Measurements from ENCODE around the gene IRX4.

IRX4 gene

GRCh38 chr5:1882337-1883119, at the start of gene IRX4:
IRX4 (minus strand) TSS chr5:1882925; CDS start chr5:1882647, 278 bp downstream.
- DNase-seq (ENCODE audit: low read depth): no peak

DNA sequence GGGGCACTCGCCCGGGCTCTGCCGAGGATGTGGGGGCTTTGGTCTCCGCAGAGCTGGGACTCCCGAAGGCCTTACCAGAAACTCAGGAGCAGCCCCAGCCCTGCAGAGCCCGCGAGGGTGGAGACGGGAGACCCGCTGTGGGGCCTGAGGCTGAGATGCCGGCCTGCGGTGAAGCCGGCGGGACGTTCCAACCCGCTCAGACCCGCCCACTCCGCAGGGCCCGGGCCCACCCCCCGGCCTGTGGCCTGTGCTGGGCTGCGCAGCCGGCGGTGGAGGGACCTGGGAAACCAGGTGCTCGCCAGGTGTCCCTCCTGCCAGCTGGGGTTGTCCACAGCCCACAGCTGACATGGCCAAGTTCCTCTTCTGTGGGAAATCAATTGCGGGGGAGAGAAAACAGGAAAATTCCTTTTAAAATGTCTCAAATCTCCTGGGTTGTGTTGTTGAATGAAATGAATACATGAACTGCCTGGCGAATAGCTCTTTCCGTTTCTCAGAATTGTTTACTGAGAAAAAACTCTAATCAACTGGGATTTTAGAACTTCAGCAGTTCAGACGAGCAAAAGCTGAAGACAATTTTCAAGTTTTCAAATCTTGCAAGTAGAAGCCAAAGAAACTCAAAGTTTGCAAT, 49.0 kb upstream of the IRX4 start:
- no peak for DNase-seq (ENCODE audit: low read depth)

DNA sequence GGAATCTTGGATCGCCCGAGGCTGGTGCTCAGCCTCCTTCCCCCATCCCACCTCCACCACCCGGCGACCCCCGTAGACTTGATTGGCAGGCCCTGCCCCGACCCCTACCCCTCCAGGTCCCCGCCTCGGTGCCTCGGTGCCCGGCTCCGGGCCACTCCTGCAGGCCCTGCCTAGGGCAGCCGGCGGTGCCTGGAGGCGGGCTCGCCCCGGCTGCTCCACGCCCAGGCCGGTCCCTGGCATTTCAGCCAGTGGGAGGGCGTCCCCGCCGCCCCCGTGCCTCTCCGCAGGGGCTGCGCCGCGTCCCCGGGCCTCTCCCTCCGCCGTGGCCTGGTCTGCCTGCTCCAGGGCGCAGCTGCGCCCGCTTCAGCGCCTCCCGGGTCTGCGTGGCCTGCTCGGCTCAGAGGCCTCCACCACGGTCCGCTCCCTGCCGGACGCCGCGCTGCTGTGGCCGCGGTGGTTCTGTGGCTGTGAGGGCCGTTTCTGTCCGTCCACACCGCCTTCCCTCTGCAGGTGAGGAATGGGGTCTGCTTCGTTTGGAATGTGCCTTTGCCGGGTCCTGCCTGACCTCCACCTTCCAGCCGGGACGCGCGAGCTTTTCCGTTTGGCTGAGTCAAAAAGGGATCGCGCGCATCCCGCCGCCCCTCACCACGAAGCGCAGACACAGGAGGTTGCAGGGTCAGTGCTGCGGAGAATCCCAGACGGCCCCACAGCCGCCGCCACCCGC, 48.3 kb upstream of the IRX4 start:
- no peak for DNase-seq (ENCODE audit: low read depth)

- DNase-seq (ENCODE audit: low read depth): no peak
Observed at GRCh38 chr5:1930501-1930879, 47.8 kb upstream of the IRX4 start.

DNA sequence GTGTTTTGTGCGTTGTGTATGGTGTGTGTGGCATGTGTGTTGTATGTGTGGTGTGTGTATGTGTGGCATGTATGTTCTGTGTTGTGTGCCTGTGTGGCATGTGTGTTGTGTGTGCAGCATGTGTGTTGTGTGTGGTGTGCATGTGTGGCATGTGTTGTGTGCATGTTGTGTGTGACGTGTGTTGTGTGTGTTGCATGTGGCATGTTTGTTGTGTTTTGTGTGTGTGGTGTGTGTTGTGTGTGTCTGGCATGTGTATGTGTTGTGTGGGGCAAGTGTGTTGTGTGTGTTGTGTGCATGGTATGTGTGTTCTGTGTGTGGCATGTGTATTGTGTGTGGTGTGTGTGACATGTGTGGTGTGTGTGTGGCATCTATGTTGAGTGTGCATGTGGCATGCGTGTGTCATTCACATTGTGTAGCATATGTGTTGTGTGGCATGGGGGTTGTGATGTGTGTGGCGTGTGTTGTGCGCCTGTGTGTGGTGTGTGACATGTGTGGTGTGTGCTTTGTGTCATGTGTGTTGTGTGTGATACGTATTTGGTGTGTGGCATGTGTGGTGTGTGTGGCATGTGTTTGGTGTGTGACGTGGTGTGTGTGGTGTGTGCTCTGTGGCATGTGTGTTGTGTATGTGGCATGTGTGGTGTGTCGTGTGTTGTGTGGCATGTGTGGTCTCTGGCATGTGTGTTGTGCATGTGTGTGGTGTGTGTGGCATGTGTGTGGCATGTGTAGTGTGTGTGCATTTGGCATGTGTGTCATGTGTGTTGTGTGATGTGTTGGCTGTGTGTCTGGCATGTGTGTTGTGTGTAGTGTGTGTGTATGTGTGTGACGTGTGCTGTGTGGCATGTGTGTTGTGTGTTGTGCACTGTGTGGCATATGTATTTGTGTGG, 46.6 kb upstream of the IRX4 start:
- DNase-seq (ENCODE audit: low read depth): no peak

DNA sequence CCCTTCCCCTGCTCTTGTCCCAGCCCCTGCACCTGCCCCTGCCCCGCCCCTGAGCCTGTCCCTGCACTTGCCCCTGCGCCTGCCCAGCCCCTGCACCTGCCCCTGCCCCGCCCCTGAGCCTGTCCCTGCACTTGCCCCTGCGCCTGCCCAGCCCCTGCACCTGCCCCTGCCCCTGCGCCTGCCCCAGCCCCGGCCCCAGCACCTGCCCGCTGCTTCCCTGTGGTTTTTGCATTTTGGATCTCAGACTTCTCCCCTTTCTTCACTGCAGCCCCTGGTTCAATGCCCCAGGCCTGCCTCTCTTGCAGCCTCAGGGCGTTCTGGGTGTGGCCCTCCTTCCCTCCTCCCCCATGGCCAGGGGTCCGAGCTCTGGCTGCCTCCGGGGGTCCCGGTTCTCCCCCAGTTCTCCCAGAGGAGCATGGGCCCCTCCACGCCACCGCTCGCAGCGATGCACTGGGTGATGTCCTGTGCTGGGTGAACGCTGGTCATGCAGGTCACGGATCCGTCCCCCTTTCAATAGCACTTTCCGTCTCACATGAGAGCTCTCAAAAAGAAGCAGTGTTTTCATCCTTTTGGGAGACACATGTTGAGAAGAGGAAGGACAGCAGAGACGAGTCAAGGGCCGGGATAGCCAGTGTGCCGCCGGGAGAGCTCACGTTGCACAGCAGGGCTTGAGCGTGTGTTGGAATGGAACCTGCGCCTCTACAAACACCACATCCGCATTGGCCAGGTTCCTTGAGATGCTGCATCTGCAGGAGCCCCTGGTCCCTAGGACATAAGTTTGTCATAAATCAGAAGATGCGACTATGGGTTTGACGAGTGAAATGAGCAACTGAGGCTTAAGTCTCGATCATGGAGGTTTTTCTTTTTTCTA, 44.0 kb upstream of the IRX4 start:
- no peak for DNase-seq (ENCODE audit: low read depth)

GRCh38 chr5:1926071-1926440, 43.3 kb upstream of the IRX4 start:
- no peak for DNase-seq (ENCODE audit: low read depth)

GRCh38 chr5:1925111-1926070, 42.7 kb upstream of the IRX4 start:
- DNase-seq (ENCODE audit: low read depth): no peak

GRCh38 chr5:1923766-1924165, 41.0 kb upstream of the IRX4 start:
- DNase-seq (ENCODE audit: low read depth): no peak

DNA sequence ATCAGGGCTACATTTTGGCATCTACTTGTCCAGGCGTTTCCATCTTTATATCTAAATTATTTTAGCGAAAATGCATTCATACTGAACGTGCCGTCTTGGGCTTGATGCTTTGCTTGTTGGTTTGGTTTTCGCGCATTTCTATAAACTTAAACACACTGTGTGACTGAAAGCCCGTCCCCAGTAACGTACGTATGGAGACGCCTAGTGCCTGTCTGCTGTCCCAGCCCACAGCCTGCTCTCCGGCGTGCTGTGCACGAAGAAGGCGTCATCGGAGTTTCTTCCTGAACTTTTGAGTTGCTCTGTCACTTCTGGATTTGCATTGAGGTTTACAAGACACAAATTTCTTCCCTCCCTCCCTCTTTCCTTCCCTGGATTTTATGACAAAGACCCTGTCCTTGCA, 40.6 kb upstream of the IRX4 start:
- DNase-seq (ENCODE audit: low read depth): no peak

- DNase-seq (ENCODE audit: low read depth): no peak
Observed at GRCh38 chr5:1921711-1922110, 39.0 kb upstream of the IRX4 start.

DNA sequence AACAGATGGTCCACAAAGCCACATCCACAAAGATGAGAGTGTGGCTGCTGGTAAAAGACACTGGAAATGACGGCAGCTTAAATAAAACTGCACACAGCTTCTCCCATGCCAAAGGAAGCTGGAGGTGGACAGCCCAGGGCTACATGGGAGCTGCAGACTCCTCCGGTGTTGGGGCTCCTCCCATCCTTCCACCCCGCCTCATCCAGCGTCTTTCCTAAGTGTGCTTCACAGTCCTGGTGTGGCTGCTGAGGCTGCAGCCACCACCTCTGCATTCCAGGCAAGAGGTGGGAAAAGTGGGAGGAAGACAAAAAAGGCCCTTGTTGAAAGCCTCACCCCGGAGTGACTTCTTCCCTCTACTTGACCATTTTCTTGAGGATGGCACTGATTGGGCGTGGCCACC, 37.0 kb upstream of the IRX4 start:
- no peak for DNase-seq (ENCODE audit: low read depth)

DNA sequence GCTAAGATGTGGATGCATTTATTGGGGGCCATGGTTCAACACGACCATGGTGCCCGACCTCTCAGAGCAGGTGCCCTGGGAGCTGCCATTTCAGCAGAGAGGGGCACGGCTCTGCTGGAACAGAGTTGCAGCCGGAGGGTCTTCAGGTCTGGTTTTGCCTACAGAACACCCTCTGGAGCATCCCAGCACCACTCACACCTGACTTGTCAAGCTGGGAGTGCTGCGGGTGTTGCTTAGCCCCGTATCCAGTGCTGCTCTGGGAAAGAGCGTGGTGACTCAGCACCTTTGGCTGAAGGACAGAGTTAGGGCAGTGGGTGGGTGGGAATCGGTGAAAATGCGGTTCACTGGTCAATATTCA, 36.5 kb upstream of the IRX4 start:
- DNase-seq (ENCODE audit: low read depth): no peak

GRCh38 chr5:1918488-1919208, 35.9 kb upstream of the IRX4 start:
- no peak for DNase-seq (ENCODE audit: low read depth)

- no peak for DNase-seq (ENCODE audit: low read depth)
Observed at GRCh38 chr5:1917830-1918487, 35.2 kb upstream of the IRX4 start.

- DNase-seq (ENCODE audit: low read depth): no peak
Observed at GRCh38 chr5:1916041-1917001, 33.6 kb upstream of the IRX4 start.

- DNase-seq (ENCODE audit: low read depth): no peak
Observed at GRCh38 chr5:1915316-1915715, 32.6 kb upstream of the IRX4 start.

DNA sequence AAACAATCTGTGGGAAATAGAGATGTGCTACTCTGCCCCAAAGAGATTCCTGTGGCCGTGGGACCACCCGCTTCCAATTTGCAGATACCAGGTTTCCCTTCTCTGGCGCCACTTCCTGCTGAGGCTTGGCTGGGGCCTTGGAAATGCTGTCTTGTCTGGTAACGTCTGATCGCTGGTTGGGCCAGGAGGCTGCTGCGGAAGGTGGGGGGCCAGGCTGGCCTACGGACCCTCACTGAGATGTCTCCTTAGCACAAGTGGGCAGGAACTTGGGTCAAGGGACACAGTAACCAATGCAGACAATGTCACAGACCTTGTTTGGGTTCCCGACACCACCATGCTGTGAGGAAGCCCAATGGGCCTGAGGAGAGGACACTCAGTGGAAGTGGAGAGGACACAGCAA, 31.7 kb upstream of the IRX4 start:
- DNase-seq (ENCODE audit: low read depth): no peak
